ENCODE data around the gene HNRNPF. TPM values are rescaled to one million over a fixed set of nuclear protein-coding genes. Genes with fewer than 3 reads are reported as not detected.
A peak's percentile ranks its signal among the peaks of the same experiment; 100 is the strongest.

Gene HNRNPF
- total RNA-seq, 2 experiments from 2014 or later, result 280 to 340 TPM

- DNase-seq (ENCODE audit: low spot score), result no peak
- no peaks in the 10 kb centered on the region for H3K9me3 ChIP-seq (ENCODE audit: low read length)
- BruUV-seq (replicated peaks), result TSS peak; percentile 77
- H3K4me3 ChIP-seq (ENCODE audit: low read depth, low read length, poor library complexity, severe bottlenecking), result peak overlapping the region; percentile 81
- TF ChIP-seq, protein P1, sequence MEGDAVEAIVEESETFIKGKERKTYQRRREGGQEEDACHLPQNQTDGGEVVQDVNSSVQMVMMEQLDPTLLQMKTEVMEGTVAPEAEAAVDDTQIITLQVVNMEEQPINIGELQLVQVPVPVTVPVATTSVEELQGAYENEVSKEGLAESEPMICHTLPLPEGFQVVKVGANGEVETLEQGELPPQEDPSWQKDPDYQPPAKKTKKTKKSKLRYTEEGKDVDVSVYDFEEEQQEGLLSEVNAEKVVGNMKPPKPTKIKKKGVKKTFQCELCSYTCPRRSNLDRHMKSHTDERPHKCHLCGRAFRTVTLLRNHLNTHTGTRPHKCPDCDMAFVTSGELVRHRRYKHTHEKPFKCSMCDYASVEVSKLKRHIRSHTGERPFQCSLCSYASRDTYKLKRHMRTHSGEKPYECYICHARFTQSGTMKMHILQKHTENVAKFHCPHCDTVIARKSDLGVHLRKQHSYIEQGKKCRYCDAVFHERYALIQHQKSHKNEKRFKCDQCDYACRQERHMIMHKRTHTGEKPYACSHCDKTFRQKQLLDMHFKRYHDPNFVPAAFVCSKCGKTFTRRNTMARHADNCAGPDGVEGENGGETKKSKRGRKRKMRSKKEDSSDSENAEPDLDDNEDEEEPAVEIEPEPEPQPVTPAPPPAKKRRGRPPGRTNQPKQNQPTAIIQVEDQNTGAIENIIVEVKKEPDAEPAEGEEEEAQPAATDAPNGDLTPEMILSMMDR (conservative IDR thresholded peaks at IDR 0.05; ENCODE audit: low read length), result no peak
- TF ChIP-seq EZH2phosphoT487 (IDR thresholded peaks at IDR 0.05; ENCODE audit: borderline replicate concordance, low read depth, low read length), result no peak
- H3K4me1 ChIP-seq (ENCODE audit: insufficient read depth, low read length, poor library complexity, severe bottlenecking), result peaks cover 33% of the 10 kb centered on the region
- peaks cover 11% of the 10 kb centered on the region; the same call in 1 of the 2 replicates for H3K79me2 ChIP-seq (ENCODE audit: insufficient read depth, low read depth, low read length)
- POLR2A ChIA-PET, result interaction anchor here (1.0 to 2.1 kb wide), 7 partner anchors 11 to 27 kb away, joined by 3 to 9 read pairs (median 6); no protein-coding TSS in a partner anchor
- no peaks in the 10 kb centered on the region for H4K20me1 ChIP-seq (ENCODE audit: insufficient read depth, low read length)
- H3K9me2 ChIP-seq (ENCODE audit: insufficient read depth, low read length), result no peaks in the 10 kb centered on the region
- H3K4me2 ChIP-seq (ENCODE audit: low read length), result peak overlapping the region; percentile 100
- CTCF ChIA-PET (ENCODE audit: unreplicated experiment), result interaction anchor here (0.9 kb wide), 1 partner anchor 232 kb away, joined by 3 read pairs; no protein-coding TSS in a partner anchor
- H2AFZ ChIP-seq (ENCODE audit: low read length), result peak overlapping the region; percentile 81
- intact Hi-C loops (cut with micrococcal nuclease; ENCODE audit: unreplicated experiment), result loop anchor here (2.0 kb wide), 1 partner anchor 29 kb away; the partner anchor contains the start of gene HNRNPF
- H3K27ac ChIP-seq (ENCODE audit: low read depth, low read length, poor library complexity, severe bottlenecking), result no peak overlapping the region
- H3K36me3 ChIP-seq (ENCODE audit: insufficient read depth, low read length), result no peaks in the 10 kb centered on the region
These were observed 28.3 kb upstream of the HNRNPF start for GRCh38 chr10:43437141-43437870.

GRCh38 chr10:43436291-43437140 lies 27.5 kb upstream of the HNRNPF start, which contains the start of gene ZNF487:
Gene ZNF487, plus strand, starts transcription at chr10:43437111. Its CDS starts 38,703 bp downstream, at chr10:43475814.
- Histone ChIP-seq H3K79me2 (ENCODE audit: insufficient read depth, low read depth, low read length) (peaks cover 11% of the 10 kb centered on the region; the same call in 1 of the 2 replicates), H4K20me1 (ENCODE audit: insufficient read depth, low read length) (no peaks in the 10 kb centered on the region), H3K4me3 (ENCODE audit: low read depth, low read length, poor library complexity, severe bottlenecking) (peak within 1 kb of the TSS; percentile 81), H2AFZ (ENCODE audit: low read length) (peak within 1 kb of the TSS; percentile 81), H3K9me2 (ENCODE audit: insufficient read depth, low read length) (no peaks in the 10 kb centered on the region), H3K4me1 (ENCODE audit: insufficient read depth, low read length, poor library complexity, severe bottlenecking) (peaks cover 33% of the 10 kb centered on the region), H3K4me2 (ENCODE audit: low read length) (peak within 1 kb of the TSS; percentile 100), H3K9me3 (ENCODE audit: low read length) (no peaks in the 10 kb centered on the region), H3K27ac (ENCODE audit: low read depth, low read length, poor library complexity, severe bottlenecking) (peak within 1 kb of the TSS; percentile 33), H3K36me3 (ENCODE audit: insufficient read depth, low read length) (no peaks in the 10 kb centered on the region)
- ChIA-PET POLR2A (interaction anchor here (0.7 to 2.1 kb wide), 8 partner anchors 10 to 214 kb away, joined by 4 to 9 read pairs (median 7); no protein-coding TSS in a partner anchor), CTCF (ENCODE audit: unreplicated experiment) (interaction anchor here (0.9 kb wide), 1 partner anchor 232 kb away, joined by 3 read pairs; no protein-coding TSS in a partner anchor)
- DNase-seq (ENCODE audit: low spot score), result peak; percentile 89
- TF ChIP-seq, protein P1 (conservative IDR thresholded peaks at IDR 0.05; ENCODE audit: low read length), result 0 out of 2 replicates have a peak, but pooled peaks have one; percentile 28
- no peak for TF ChIP-seq EZH2phosphoT487 (IDR thresholded peaks at IDR 0.05; ENCODE audit: borderline replicate concordance, low read depth, low read length)
- intact Hi-C loops (cut with micrococcal nuclease; ENCODE audit: unreplicated experiment), result loop anchor here (1.0 to 2.0 kb wide), 3 partner anchors 16 to 28 kb away; partner anchors contain the start of gene HNRNPF
- BruUV-seq (replicated peaks), result TSS peak; percentile 93
